NK-92 treated with Interleukin-12 subunit alpha and Interleukin-12 subunit beta, amount 100 ng/mL, for 24 hours (cell line): Measurements from ENCODE around the gene FLT3.
"Not testable (repeated sequence)": the region's sequence is repeated elsewhere in the genome, so short reads cannot be mapped to it uniquely, and the experiment has no call there.

Source experiments
- DNase-seq: peaks from one replicate; lab custom pipeline; 2025; lab: John Stamatoyannopoulos, UW

Gene FLT3

DNA sequence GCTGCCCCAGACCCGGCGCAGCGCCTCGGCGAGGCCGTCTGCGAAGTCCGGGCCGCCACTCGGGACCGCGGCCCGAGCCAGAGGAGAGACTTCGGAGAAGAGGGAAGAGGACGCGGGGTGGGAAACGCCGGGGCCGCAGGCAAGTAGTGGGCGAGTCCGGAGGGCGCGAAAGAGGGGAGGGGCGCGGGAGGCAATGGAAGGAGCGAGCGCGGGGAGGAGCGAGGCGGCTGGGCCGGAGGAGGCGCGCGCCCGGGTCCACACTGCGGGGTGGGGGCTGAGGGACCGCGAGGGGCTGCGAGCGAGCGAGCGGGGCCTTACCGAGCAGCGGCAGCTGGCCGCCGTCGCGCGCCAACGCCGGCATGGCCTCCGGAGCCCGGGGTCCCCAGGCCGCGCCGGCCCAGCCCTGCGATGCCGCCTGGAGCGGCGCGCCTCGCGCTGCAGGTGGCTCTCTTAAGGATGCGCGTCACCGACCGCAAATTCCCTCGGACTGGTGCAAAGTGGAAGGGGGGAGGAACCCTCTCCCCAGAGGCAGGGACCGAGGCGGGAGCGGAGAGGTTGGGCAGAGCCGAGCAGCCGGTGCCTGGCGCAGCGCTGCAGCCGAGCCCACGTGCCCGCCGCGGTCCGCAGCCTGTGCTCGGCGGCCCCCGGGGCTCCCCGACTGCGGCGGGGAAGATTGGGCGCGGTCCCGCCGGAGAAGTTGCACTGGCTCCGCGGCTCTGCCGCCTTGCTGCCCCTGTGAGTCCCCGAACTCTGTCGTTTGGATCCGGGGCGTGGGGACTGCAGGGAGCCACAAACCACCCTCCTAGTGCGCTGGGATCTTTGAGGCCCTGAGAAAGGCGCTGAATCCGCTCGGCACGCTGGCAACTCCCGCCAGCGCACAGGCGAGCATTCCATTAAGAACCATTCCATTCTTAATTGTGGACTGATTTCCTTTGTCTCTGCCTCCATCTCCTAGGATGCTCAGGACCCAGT lies at the start of gene FLT3:
FLT3 (minus strand) TSS at position 427 of the 972 bp plus-strand sequence; CDS start at position 361, 66 bp downstream.
- no peak for DNase-seq

GRCh38 chr13:28147495-28147894 lies 47.1 kb upstream of the FLT3 start:
- no peak for DNase-seq

- DNase-seq, result no peak
These were observed 44.7 kb upstream of the FLT3 start for GRCh38 chr13:28145049-28145448.

GRCh38 chr13:28141542-28141941 lies 41.2 kb upstream of the FLT3 start:
- DNase-seq, result not testable (repeated sequence)

DNA sequence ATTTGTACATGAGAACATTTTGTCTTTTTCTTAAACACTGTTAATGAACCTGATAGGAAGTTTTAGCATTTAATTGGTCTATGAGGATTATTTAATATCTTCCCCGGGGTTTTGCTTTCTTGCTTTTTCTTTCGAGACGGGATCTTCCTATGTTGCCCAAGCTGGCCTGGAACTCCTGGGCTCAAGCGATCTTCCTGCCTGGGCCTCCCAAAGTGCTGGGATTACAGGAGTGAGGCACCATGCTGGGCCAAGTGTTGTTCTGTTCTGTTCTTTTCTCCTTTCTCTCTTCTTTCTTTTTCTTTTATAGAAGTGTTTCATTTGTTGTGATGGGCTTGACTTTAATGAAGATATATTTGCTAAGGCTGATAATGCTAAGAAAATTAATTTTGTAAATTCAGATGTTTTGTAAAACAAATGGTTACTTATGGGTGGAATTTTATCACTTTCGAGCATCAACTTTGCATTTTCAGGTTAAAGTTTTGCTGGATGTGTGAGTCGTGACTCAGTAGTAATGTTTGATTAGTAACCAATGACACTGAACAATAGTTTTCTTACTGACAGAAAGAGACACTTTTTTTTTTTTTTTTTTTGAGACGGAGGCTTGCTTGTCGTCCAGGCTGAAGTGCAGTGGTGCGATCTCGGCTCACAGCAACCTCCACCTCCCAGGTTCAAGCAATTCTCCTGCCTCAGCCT lies 40.2 kb upstream of the FLT3 start:
- no peak for DNase-seq

DNA sequence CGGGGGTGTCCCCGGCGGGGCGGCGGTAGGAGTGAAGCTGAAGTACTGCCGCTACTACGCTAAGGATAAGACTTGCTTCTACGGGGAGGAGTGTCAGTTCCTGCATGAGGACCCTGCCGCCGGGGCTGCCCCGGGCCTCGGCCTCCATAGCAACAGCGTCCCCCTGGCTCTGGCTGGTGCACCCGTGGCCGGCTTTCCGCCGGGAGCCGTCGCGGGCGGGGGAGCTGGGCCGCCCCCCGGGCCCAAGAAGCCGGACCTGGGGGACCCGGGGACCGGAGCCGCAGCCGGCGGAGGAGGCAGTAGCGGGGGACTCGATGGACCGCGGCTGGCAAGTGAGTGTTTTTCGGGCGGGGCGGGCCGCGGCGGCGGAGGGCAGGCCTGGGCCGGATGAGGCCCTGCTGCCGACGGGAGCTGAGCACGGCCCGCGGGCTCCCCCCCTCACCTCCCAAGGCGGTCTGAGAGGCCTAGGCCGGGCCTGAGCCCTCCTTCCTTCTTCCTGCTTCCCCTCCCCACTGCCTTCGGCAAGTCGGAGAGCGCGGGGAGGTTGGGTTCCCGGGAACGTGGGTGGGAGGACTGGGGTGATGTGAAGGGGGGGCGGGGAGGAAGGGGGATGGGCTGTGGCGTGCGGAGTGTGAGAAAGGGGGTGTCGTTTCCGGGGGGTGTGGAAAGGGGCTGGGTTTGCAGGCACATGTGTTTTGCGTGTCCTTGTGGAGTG lies 38.5 kb upstream of the FLT3 start:
- peak; percentile 84 for DNase-seq

DNA sequence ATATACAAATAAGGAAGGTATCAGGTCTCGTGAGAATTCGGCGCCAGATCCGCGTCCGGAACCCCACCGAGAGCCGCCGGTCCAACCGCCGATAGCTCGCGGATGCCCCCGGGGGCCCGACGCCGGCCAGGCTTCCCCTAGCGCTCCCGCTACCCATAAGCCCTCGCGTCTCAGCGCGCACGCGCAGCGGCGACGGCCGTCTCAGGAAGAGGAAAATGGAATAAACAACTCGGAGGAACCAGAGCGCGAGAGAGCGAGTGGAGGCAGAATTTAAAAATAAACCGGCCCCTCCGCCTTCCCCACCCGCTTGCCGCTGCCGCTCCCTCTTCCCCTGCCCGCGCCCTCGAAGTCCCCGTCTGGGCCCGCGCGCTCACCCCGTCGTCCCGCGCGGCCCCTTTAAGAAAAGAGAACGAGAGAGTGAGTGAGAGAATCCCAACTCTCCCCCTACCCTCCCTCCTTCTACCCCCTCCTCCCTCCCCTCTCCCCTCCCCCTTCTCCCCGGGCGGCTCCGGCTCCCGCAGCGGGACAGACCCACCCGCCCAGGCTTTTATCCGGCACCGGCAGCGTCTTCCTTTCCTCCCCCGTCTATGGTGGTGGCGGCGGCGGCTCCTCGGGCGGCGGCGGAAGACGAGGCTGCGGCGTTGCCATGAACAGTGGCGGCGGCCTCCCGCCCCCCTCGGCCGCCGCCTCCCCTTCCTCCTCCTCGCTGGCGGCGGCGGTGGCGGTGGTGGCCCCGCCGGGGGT lies 37.8 kb upstream of the FLT3 start, which contains the start of gene PAN3:
PAN3 (plus strand) TSS at position 534 of the 744 bp plus-strand sequence; CDS start at position 647, 113 bp downstream.
- DNase-seq, result peak; percentile 88

DNA sequence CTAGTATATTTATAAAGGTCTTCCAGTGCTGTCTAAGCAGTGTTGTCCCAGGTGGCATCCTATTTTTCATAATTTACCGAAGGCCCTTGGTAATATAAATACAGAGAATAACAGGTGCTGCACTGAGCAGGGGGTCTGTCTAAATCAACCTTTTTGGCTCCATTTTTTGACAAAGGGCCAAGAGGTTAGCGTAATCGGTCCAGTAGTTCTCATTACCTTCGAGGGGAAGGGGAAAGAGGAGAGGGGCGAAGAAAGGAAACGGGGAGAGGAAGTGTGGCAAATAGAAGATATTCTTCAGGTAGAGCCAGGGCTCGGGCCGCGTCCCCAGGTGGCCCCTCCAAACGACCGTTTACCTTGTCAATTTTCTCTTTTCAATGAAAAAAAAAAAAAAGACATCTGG lies 37.2 kb upstream of the FLT3 start:
- DNase-seq, result no peak

DNA sequence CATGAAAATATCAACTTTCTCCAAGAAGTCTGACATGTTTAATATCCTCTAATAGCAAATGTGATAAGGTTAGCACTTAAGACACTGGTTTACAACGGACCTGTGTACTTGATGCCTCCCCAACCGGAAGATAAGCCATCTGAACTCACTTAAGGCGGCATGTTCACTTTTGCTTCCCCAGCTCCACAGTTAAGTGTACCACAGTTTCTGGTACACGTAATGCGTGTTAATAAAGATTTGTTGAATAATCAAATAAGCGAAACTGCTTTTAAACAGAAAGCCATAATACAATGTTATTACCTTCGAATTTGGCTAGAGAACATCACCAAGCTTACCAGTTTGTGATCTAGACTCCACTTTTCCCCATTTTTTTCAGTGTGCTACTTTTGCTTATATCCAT lies 36.5 kb upstream of the FLT3 start:
- DNase-seq, result no peak

- no peak for DNase-seq
These were observed 31.3 kb upstream of the FLT3 start for GRCh38 chr13:28131646-28132045.

DNA sequence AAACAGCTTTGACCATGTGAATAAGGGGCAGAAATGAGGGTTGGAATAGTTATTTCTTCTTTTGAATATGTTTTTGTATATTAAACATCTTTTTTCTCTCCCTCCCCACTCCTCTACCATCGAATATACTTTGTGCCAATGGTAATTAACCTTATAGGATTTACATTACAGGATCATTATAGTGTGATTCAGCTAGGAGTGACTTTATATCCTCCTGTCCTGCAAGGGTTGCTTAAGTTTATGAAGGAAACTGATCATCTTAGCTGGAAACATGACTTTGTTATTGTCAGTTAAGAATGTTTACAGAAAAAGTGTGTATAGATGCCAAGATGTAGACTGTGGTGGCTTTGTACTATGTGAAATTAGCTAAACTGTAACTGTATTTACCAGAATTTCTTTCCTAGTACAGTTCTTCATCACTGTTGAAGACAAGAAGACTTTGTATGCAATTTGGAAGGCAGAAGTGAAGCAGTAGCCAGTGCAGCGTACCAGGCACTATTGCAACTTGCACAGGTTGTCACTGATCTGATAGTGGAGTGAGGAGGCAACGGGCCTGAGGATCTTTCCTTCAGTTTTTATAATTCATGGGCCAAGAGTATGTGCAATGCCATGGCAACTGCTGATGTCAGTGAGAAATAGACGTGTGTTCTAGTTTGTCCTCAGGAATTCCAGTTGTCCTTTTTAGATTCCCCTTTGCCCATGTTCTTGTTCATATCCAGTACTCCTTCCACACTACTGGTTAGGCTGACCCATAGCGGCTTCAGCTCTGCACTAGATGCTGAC lies 29.7 kb upstream of the FLT3 start:
- no peak for DNase-seq

- DNase-seq, result no peak
These were observed 28.6 kb upstream of the FLT3 start for GRCh38 chr13:28128926-28129325.

DNA sequence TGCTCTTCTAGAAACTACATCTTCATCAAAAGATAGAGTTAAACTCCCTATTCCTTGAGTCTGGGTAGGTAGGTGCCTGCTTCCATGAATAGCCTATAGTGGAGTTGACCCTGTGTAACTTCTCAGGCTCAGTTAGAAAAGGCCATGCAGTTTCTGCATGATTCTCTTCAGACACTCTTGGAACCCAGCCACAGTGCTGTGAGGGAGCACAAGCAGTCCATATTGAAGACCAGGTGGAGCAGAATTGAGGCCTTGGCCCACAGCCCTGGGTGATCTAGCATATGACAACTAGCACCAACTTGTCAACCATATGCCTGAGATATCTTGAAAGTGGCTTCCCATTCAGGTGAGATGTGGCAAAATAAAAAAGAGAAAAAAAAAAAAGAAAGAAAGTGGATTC lies 27.7 kb upstream of the FLT3 start:
- no peak for DNase-seq

- no peak for DNase-seq
These were observed 20.8 kb upstream of the FLT3 start for GRCh38 chr13:28121224-28121623.

- no peak for DNase-seq
These were observed 19.9 kb upstream of the FLT3 start for GRCh38 chr13:28120317-28120716.

- no peak for DNase-seq
These were observed 17.5 kb upstream of the FLT3 start for GRCh38 chr13:28117689-28118377.

DNA sequence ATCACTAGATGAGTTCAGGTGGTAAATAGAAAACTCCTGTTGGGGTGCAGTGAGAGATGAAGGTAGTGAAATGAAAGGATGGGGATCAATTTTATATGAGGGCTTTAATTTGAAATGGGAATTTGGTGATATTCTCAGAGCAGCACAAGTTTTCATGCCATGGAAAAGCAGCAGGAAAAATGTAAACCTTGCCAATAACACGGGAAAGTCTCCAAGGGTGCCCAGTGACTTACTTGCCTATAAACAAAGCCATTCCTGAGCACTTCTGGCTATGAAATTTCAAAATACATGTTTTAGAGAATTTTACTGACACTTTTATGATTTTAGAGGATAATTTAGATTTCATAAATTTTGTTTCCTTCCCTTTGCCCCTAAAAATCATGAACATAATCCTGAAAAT lies 16.4 kb upstream of the FLT3 start:
- DNase-seq, result no peak

GRCh38 chr13:28110414-28110813 lies 10.0 kb upstream of the FLT3 start:
- DNase-seq, result no peak

DNA sequence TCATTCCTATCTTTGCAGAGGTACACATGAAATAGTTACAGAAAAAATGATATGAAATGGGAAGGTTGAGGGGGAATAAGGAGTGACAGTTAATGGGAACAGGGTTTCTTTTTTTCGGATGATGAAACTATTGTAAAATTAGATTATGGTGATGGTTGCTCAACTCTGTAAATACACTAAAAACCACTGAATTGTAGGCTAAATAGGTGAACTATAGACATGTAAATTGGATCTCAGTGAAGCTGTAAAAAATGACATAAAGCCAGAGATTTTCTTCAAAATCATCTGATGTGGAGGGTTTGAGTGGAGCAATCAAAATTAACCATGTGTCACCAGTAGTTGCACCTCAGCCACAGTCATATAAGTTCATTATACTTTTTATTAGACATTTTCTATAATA lies 6.6 kb upstream of the FLT3 start:
- no peak for DNase-seq

- not testable (repeated sequence) for DNase-seq
These were observed 1.5 kb upstream of the FLT3 start for GRCh38 chr13:28101886-28102285.
